ENCODE data around the gene FAH. TPM values are rescaled to one million over a fixed set of nuclear protein-coding genes. Genes with fewer than 3 reads are reported as not detected.

Gene FAH
- total and polyA plus RNA-seq, 12 donors = 14.5 to 65.1 (median 28.8) TPM

DNA sequence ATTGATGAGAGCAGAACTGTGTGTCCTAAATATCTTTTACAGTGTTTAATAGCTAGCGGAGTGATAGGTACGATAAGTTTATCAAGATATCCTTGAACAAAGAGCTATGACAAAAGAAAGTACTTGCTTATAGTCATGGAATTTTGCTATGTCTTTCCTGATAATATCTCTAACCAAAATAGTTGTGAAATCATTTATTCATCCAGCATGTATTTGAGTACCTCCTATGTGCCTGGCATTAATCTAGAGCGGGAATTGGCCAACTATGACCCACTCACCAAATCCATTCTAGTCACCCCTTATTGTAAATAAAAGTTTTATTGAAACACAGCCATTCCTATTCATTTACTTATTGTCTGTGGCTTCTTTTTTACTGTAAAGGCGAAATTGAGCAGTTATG is 46.7 kb upstream of the FAH start:
- Histone ChIP-seq H3K27me3 (no peaks in the 10 kb centered on the region), H3K36me3 (peaks cover 0 to 9% (median 0%) of the 10 kb centered on the region in 9 donors), H3K4me3 (no peak overlapping the region), H3K4me1 (peaks cover 0 to 41% (median 15%) of the 10 kb centered on the region in 9 donors), H3K9me3 (no peaks in the 10 kb centered on the region), H3K27ac (no peak overlapping the region)
- no peak for DNase-seq
- TF ChIP-seq, protein P1, sequence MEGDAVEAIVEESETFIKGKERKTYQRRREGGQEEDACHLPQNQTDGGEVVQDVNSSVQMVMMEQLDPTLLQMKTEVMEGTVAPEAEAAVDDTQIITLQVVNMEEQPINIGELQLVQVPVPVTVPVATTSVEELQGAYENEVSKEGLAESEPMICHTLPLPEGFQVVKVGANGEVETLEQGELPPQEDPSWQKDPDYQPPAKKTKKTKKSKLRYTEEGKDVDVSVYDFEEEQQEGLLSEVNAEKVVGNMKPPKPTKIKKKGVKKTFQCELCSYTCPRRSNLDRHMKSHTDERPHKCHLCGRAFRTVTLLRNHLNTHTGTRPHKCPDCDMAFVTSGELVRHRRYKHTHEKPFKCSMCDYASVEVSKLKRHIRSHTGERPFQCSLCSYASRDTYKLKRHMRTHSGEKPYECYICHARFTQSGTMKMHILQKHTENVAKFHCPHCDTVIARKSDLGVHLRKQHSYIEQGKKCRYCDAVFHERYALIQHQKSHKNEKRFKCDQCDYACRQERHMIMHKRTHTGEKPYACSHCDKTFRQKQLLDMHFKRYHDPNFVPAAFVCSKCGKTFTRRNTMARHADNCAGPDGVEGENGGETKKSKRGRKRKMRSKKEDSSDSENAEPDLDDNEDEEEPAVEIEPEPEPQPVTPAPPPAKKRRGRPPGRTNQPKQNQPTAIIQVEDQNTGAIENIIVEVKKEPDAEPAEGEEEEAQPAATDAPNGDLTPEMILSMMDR (IDR thresholded peaks at IDR 0.05) = no peak
- intact Hi-C loops (cut with DNase I) = no loop called here
- no peak for ATAC-seq
- WGBS, 2 donors = 88 to 91% methylated on average over 4 of the region's 4 CpGs

DNA sequence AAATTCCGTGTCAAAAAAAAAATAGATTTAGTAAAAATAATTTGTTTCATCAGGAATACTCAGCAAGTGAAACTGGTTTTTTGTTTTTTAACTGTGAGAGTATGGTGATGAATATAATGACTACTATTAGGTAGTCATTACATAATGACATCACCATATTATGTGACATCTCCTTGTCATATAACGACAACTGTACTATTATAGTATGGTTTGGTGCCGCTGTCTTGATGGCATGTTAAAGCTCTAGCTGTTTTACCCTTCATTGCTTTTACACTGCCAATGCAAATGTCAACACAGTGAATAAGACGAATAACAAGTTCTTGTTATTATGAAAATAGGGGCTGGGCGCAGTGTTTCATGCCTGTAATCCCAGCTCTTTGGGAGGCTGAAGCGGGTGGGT is 45.6 kb upstream of the FAH start:
- intact Hi-C loops (cut with DNase I) = no loop called here
- Histone ChIP-seq H3K9me3 (no peaks in the 10 kb centered on the region), H3K27ac (no peak overlapping the region), H3K4me1 (peaks cover 0 to 41% (median 19%) of the 10 kb centered on the region in 9 donors), H3K4me3 (no peak overlapping the region), H3K36me3 (peaks cover 0 to 9% (median 0%) of the 10 kb centered on the region in 9 donors), H3K27me3 (no peaks in the 10 kb centered on the region)
- TF ChIP-seq, protein P1 (IDR thresholded peaks at IDR 0.05) = no peak
- 90 to 94% methylated on average over 6 of the region's 6 CpGs for WGBS, 2 donors
- DNase-seq (no peak), ATAC-seq (no peak)

DNA sequence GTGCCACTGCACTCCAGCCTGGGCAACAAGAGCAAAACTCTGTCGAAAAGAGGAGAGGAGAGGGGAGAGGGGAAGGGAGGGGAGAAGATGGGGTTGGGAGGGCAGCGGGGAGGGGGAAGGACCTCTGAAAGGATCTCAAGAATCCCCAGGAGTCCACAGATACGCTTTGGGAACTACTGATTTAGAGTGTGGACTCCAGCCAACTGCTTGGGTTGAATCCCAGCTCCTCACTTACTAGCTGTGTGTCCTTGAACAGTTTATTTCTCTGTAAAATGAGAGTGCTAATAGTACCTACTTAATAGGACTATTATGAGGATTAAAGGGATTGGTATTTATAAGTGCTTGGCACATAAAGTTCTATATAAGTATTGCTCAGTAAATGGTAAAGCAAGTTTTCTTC is 45.0 kb upstream of the FAH start:
- DNase-seq = peak in 1 of 2 donors; percentile 20
- H3K4me1 ChIP-seq = peaks cover 0 to 41% (median 22%) of the 10 kb centered on the region in 9 donors
- H3K4me3 ChIP-seq = no peak overlapping the region
- 29 to 47% methylated on average over 2 to 3 of the region's 3 CpGs for WGBS, 2 donors
- no peak overlapping the region for H3K27ac ChIP-seq
- ATAC-seq = peak in 4 of 8 donors; percentile 33 to 55 (median 54)
- TF ChIP-seq, protein P1 (IDR thresholded peaks at IDR 0.05) = no peak
- intact Hi-C loops (cut with DNase I) = no loop called here
- no peaks in the 10 kb centered on the region for H3K27me3 ChIP-seq
- H3K36me3 ChIP-seq = peaks cover 0 to 9% (median 0%) of the 10 kb centered on the region in 9 donors
- no peaks in the 10 kb centered on the region for H3K9me3 ChIP-seq

DNA sequence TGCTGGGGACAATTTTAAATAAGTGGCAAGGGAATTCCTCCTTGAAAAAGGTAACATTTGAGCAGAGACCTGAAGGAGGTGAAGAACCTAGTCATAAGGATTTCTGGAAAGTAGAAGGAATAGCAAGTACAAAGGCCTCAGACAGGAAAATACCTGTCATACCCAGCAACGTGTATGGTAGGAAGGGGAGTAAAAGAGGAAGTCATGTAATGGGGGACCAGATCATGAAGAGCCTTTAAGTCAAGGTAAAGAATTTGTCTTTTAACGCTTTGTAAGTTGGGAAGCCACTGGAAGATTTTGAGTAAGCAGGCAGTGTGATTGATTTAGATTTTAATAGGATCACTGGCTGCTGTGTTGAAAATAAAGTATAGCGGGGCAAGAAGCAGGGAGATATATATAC is 43.4 kb upstream of the FAH start:
- TF ChIP-seq, protein P1 (IDR thresholded peaks at IDR 0.05) = no peak
- H3K4me3 ChIP-seq = no peak overlapping the region
- ATAC-seq (no peak), DNase-seq (no peak)
- H3K27ac ChIP-seq = no peak overlapping the region
- 64 to 84% methylated on average over 3 of the region's 3 CpGs for WGBS, 2 donors
- H3K36me3 ChIP-seq = no peaks in the 10 kb centered on the region
- H3K27me3 ChIP-seq = no peaks in the 10 kb centered on the region
- intact Hi-C loops (cut with DNase I) = no loop called here
- H3K9me3 ChIP-seq = no peaks in the 10 kb centered on the region
- peaks cover 0 to 45% (median 25%) of the 10 kb centered on the region in 9 donors for H3K4me1 ChIP-seq

Data from heart right ventricle (tissue), 16 donors.